VCaP (cell line): ENCODE results near the gene LHX5.

ENCODE experiments used
- H3K27ac ChIP-seq: fragments of 450-650 bp; 2 replicates; pipeline ENCODE4 v1.5.1; 2017
- CTCF ChIP-seq: fragments of 450-650 bp; conservative IDR thresholded peaks from 2 replicates; pipeline ENCODE4 v1.5.1; 2017; ENCODE audit warnings: mild to moderate bottlenecking, moderate library complexity

The LHX5 gene

GRCh38 chr12:113418213-113418879, 53.3 kb downstream of the LHX5 start:
- no peak for TF ChIP-seq CTCF
- no peak overlapping the region for H3K27ac ChIP-seq

GRCh38 chr12:113416091-113416754, 55.4 kb downstream of the LHX5 start:
- no peak overlapping the region for H3K27ac ChIP-seq
- TF ChIP-seq CTCF = no peak

GRCh38 chr12:113414519-113415038, 57.1 kb downstream of the LHX5 start:
- TF ChIP-seq CTCF = no peak
- no peak overlapping the region for H3K27ac ChIP-seq

GRCh38 chr12:113413488-113413939, 58.2 kb downstream of the LHX5 start:
- no peak for TF ChIP-seq CTCF
- H3K27ac ChIP-seq = no peak overlapping the region
